ENCODE results near the gene IPO13.

IPO13 gene

DNA sequence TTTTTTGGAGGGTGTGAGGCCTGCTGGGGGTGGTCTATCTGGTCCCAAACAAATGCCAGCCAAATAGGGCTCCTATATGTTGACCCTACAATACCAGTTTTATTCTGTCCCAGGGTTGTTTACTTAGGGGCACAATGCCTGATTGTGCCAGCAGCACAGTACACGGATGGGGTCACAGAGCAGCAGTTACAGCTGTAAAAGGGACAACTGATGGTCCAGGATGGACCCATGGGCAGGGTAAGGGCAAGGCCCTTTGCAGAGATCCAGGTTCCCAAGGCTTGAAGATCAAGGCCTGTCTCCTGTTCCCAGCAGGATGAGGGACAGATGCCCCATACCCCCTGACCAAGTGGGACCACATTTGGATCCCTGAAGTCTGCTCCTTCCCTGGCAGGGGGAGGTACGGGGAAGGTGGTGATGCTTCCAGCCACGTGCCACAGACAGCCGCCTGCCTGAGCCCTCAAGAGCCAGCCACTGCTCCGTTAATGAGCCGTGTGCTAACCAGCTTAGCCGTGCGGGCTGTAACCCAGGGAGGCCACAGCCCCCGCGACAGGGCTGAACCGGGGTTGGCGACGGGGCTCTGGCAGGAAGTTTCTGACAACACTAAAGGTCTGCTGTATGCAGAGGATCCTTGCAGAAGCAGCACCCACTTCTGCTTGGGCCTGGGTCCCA lies 66.3 kb downstream of the IPO13 start:
- H3K4me3 ChIP-seq (ENCODE audit: insufficient read depth, low read depth, low read length): no peak overlapping the region
- no peaks in the 10 kb centered on the region for H3K36me3 ChIP-seq (ENCODE audit: control insufficient read depth, insufficient read depth, low read length)
- H3K9me3 ChIP-seq (ENCODE audit: control insufficient read depth, low read length): no peaks in the 10 kb centered on the region
- H3K27ac ChIP-seq (ENCODE audit: insufficient read depth, low read depth, low read length, poor library complexity, severe bottlenecking): no peak overlapping the region
- H3K4me1 ChIP-seq (ENCODE audit: control insufficient read depth, insufficient read depth, low read length): peaks cover 29% of the 10 kb centered on the region
- H3K27me3 ChIP-seq (ENCODE audit: control insufficient read depth, insufficient read depth, low read length, poor library complexity, severe bottlenecking): no peaks in the 10 kb centered on the region
- WGBS, 2 experiments: 90 to 91% methylated on average over 13 of the region's 13 CpGs

DNA sequence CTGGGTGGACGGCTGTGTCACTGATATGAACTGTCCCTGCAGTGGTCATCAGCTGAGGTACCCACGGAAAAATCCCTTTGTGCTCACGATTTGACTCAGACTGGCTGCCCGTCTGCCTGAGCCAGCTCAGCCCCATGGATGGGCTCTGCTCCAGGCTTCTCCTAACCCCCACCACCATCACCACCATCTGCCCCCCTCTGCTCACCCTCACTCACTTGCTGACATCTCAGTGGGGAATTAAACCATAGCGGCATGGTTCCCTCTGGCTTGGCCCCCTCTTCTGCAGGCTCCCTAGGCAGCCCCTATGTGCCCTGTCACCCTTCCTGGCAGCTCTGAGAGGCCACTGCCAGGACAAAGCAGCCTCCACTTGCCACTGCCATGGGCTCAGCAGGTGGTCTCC lies 67.2 kb downstream of the IPO13 start:
- 86 to 89% methylated on average over 5 of the region's 5 CpGs for whole genome bisulfite sequencing, 2 experiments
- Histone ChIP-seq H3K4me1 (ENCODE audit: control insufficient read depth, insufficient read depth, low read length) (peaks cover 29% of the 10 kb centered on the region), H3K27ac (ENCODE audit: insufficient read depth, low read depth, low read length, poor library complexity, severe bottlenecking) (no peak overlapping the region), H3K4me3 (ENCODE audit: insufficient read depth, low read depth, low read length) (no peak overlapping the region), H3K36me3 (ENCODE audit: control insufficient read depth, insufficient read depth, low read length) (no peaks in the 10 kb centered on the region), H3K27me3 (ENCODE audit: control insufficient read depth, insufficient read depth, low read length, poor library complexity, severe bottlenecking) (no peaks in the 10 kb centered on the region), H3K9me3 (ENCODE audit: control insufficient read depth, low read length) (no peaks in the 10 kb centered on the region)

DNA sequence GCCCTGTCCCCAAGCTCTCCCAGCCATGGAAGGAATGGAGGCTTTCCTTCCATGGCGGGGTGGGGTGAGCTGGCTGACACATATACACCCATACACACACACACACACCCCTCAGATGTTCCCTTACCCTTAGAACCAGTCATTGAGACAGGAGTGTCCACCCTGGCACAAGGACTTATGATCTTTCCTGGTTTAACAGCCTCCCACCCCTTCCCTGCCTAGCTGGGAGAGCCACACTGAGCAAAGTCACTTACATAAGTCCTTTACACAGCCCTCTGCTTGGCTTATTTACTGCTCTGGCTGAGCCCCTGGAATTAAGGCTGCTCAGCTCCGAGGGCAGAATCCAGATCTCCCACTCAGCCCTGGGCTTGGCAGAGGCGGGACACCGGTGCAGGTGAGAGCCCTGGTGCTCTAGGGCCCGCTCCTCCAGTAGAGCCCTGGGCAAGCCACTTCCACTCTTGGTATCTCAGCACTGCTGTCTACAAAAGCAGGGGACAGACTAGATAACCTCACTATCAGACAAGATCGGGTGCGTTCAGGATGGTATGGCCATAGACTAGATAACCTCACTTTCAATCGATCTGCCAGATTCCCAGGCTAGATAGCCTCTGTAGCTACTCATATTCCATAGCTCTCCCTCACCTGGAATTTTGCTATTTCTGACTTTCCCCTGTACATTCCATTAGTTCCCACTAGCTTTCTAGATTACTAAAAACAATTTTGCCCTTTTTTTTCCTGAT lies 67.8 kb downstream of the IPO13 start:
- 90% methylated on average over 8 of the region's 8 CpGs for WGBS, 2 experiments
- Histone ChIP-seq H3K9me3 (ENCODE audit: control insufficient read depth, low read length) (no peaks in the 10 kb centered on the region), H3K27ac (ENCODE audit: insufficient read depth, low read depth, low read length, poor library complexity, severe bottlenecking) (no peak overlapping the region), H3K4me1 (ENCODE audit: control insufficient read depth, insufficient read depth, low read length) (peaks cover 29% of the 10 kb centered on the region), H3K4me3 (ENCODE audit: insufficient read depth, low read depth, low read length) (no peak overlapping the region), H3K36me3 (ENCODE audit: control insufficient read depth, insufficient read depth, low read length) (no peaks in the 10 kb centered on the region), H3K27me3 (ENCODE audit: control insufficient read depth, insufficient read depth, low read length, poor library complexity, severe bottlenecking) (no peaks in the 10 kb centered on the region)

DNA sequence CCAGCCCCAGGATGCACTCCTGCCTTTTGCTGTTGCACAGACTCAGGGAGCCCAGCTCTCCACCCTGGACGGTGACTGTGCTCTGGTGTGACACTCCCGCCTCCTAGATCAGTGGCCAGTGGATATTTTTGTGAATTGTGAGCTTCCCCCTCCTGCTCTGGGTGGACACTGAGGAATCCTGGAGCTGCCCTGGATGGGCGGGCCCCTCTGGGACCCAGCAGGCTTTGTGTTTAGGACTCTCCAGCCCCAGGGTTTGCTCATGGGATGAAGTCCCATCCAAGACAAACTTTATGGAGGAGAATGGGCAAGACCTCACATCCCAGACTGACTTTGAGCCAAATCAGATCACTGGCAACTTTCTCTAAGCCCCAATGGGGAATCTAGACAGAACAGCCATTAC lies 68.5 kb downstream of the IPO13 start:
- no peak overlapping the region for H3K27ac ChIP-seq (ENCODE audit: insufficient read depth, low read depth, low read length, poor library complexity, severe bottlenecking)
- peaks cover 29% of the 10 kb centered on the region for H3K4me1 ChIP-seq (ENCODE audit: control insufficient read depth, insufficient read depth, low read length)
- H3K4me3 ChIP-seq (ENCODE audit: insufficient read depth, low read depth, low read length): no peak overlapping the region
- H3K27me3 ChIP-seq (ENCODE audit: control insufficient read depth, insufficient read depth, low read length, poor library complexity, severe bottlenecking): no peaks in the 10 kb centered on the region
- 88 to 89% methylated on average over 3 of the region's 3 CpGs for WGBS, 2 experiments
- no peaks in the 10 kb centered on the region for H3K36me3 ChIP-seq (ENCODE audit: control insufficient read depth, insufficient read depth, low read length)
- H3K9me3 ChIP-seq (ENCODE audit: control insufficient read depth, low read length): no peaks in the 10 kb centered on the region

- no peaks in the 10 kb centered on the region for H3K36me3 ChIP-seq (ENCODE audit: control insufficient read depth, insufficient read depth, low read length)
- H3K27ac ChIP-seq (ENCODE audit: insufficient read depth, low read depth, low read length, poor library complexity, severe bottlenecking): peak overlapping the region; percentile 64
- H3K4me3 ChIP-seq (ENCODE audit: insufficient read depth, low read depth, low read length): no peak overlapping the region
- WGBS, 2 experiments: 72 to 74% methylated on average over 20 of the region's 20 CpGs
- H3K27me3 ChIP-seq (ENCODE audit: control insufficient read depth, insufficient read depth, low read length, poor library complexity, severe bottlenecking): no peaks in the 10 kb centered on the region
- peaks cover 29% of the 10 kb centered on the region for H3K4me1 ChIP-seq (ENCODE audit: control insufficient read depth, insufficient read depth, low read length)
- H3K9me3 ChIP-seq (ENCODE audit: control insufficient read depth, low read length): no peaks in the 10 kb centered on the region
These were observed 69.5 kb downstream of the IPO13 start for GRCh38 chr1:44016041-44016889.

DNA sequence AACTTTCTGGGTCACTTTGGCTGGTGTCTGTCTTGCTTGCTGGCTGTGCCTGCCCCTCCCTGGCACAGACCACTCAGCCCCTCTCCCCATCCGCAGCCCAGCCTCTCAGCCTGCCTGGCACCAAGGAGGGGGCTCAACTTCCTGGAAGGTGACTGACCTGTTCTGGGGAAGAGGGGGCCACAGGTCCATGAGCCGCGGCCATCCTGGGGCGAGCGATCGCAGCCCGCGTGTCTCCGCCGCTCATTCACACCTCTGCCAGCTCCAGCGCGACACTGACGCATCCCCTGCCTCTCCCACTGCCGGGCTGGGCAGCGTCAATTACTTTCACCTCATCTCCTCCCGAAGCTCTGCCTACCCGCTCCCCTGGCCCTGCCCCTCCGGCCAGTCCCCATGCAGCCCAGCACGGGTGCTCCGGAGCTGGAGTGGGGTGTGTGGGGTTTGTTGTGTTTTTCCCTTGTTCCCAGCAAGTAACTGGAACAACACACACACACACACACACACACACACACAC lies 70.2 kb downstream of the IPO13 start:
- peaks cover 29% of the 10 kb centered on the region for H3K4me1 ChIP-seq (ENCODE audit: control insufficient read depth, insufficient read depth, low read length)
- no peaks in the 10 kb centered on the region for H3K27me3 ChIP-seq (ENCODE audit: control insufficient read depth, insufficient read depth, low read length, poor library complexity, severe bottlenecking)
- H3K9me3 ChIP-seq (ENCODE audit: control insufficient read depth, low read length): no peaks in the 10 kb centered on the region
- no peak overlapping the region for H3K4me3 ChIP-seq (ENCODE audit: insufficient read depth, low read depth, low read length)
- H3K36me3 ChIP-seq (ENCODE audit: control insufficient read depth, insufficient read depth, low read length): no peaks in the 10 kb centered on the region
- H3K27ac ChIP-seq (ENCODE audit: insufficient read depth, low read depth, low read length, poor library complexity, severe bottlenecking): peak overlapping the region; percentile 64
- WGBS, 2 experiments: 81 to 82% methylated on average over 16 to 17 of the region's 20 CpGs

All from ectodermal cell (in vitro differentiated cells).